Spleen (tissue), 11 donors: ENCODE results near the gene TSEN54. TPM values are rescaled to one million over a fixed set of nuclear protein-coding genes. Genes with fewer than 3 reads are reported as not detected.

Experiments used
- DNase-seq: peaks from one replicate; pipeline ENCODE4 v3.0.0-alpha.2; 2020
- H3K27ac ChIP-seq, 8 donors: fragments of 200-600 bp; sonication (generic) in 7 of 8; 1 replicate in 4 of 8; 2 replicates in 4 of 8; pipeline versions ENCODE4 v1.5.0 to v1.8.0; 2016 to 2021; ENCODE audit warnings: inconsistent platforms in 4 of 8, mild to moderate bottlenecking in 4 of 8, moderate library complexity in 1 of 8
- H3K27me3 ChIP-seq, 7 donors: fragments of 200-600 bp; sonication (generic) in 6 of 7; replicated peaks in 1 of 7; 1 replicate in 4 of 7; 2 replicates in 3 of 7; pipeline versions ENCODE4 v1.5.0 to v1.8.0; 2016 to 2021; ENCODE audit warnings: inconsistent platforms in 3 of 7, mild to moderate bottlenecking in 1 of 7
- H3K36me3 ChIP-seq, 6 donors: fragments of 200-600 bp; sonication (generic) in 5 of 6; 1 replicate in 4 of 6; 2 replicates in 2 of 6; pipeline versions ENCODE4 v1.5.0 to v1.8.0; 2016 to 2021; ENCODE audit warnings: inconsistent platforms in 2 of 6
- H3K4me1 ChIP-seq, 6 donors: fragments of 200-600 bp; sonication (generic) in 5 of 6; 1 replicate in 3 of 6; 2 replicates in 3 of 6; pipeline versions ENCODE4 v1.5.0 to v1.8.0; 2016 to 2021; ENCODE audit warnings: inconsistent platforms in 3 of 6
- H3K4me3 ChIP-seq, 8 donors: fragments of 200-600 bp; sonication (generic) in 7 of 8; 1 replicate in 4 of 8; 2 replicates in 4 of 8; pipeline versions ENCODE4 v1.5.0 to v1.8.0; 2016 to 2021; ENCODE audit warnings: inconsistent platforms in 4 of 8, mild to moderate bottlenecking in 4 of 8, moderate library complexity in 2 of 8
- H3K9me3 ChIP-seq, 8 donors: fragments of 200-600 bp; sonication (generic) in 7 of 8; 1 replicate in 4 of 8; 2 replicates in 4 of 8; pipeline versions ENCODE4 v1.5.0 to v1.8.0; 2016 to 2021; ENCODE audit warnings: inconsistent platforms in 4 of 8
- CTCF ChIP-seq, 11 experiments: fragments of 200-600 bp in 7 of 11; fragments of 450-650 bp in 4 of 11; sonication (generic) in 4 of 11; IDR thresholded peaks in 8 of 11; conservative IDR thresholded peaks in 3 of 11; 1 replicate in 7 of 11; 2 replicates in 4 of 11; pipeline versions ENCODE4 v1.4.0 to v1.8.0; 2016 to 2021; ENCODE audit warnings: antibody characterized with exemption in 11 of 11, inconsistent platforms in 4 of 11, mild to moderate bottlenecking in 1 of 11
- POLR2A ChIP-seq, 3 donors: fragments of 450-650 bp; IDR thresholded peaks; one replicate each; pipeline ENCODE4 v1.5.1; 2017; ENCODE audit warnings: antibody characterized with exemption in 3 of 3, mild to moderate bottlenecking in 1 of 3
- POLR2AphosphoS5 ChIP-seq, 3 donors: sonication (generic); formaldehyde crosslinking; IDR thresholded peaks; one replicate each; pipeline ENCODE4 v1.5.1; 2017; ENCODE audit warnings: antibody characterized with exemption in 3 of 3
- WGBS, 5 donors: extraction: QIAGEN DNeasy Blood & Tissue Kit in 3 of 5; methylation state at CpG; one replicate each; pipeline versions ENCODE4 v1.1.5 to v1.1.7; 2013 to 2018; 5-methylcytosine and 5-hydroxymethylcytosine counted together
- intact Hi-C: fragments of 100-400 bp; cut with DNase I; formaldehyde crosslinking; loops from one replicate; pipeline ENCODE4 v1.15.0; 2023; ENCODE audit warnings: low total_unique reads
- polyA plus RNA-seq, 3 donors: library from polyadenylated mRNA; stranded (reverse); fragments of 200-250 nt; gene quantifications; one replicate each; pipeline ENCODE4 v1.2.1, GENCODE V29; 2013
- total RNA-seq, 7 donors: library from RNA; depleted of rRNA in 3 of 7; stranded (reverse); fragments of >200 nt in 3 of 7; fragmentation: NEBNext Ultra II Directional in 4 of 7; extraction: Animal tissue kit (Norgen Biotek cat#: 25700) in 4 of 7; gene quantifications; one replicate each; pipeline versions ENCODE4 v1.1.0 to v1.2.1, GENCODE V29; 2016 to 2021
- donor health status: healthy with polysubstance abuse.
- donor health status: DM: no; HTN: no; CAD: no; lungs with moderate emphysema.
- donor health status: DM: no; HTN: no; CAD: no.
- donor health status: Bipolar disorder and iron deficiency.
- donor health status: healthy.
- donor health status: DM: no; HTN: no; CAD: no.
- donor health status: DM: yes; HTN: yes; CAD: no.

TSEN54 gene
- total and polyA plus RNA-seq, 10 donors: 31.0 to 87.8 (median 42.4) TPM

- intact Hi-C loops: no loop called here
- Histone ChIP-seq H3K4me1 (peaks cover 0 to 64% (median 37%) of the 10 kb centered on the region in 6 donors), H3K9me3 (no peaks in the 10 kb centered on the region), H3K36me3 (peaks cover 0 to 100% (median 60%) of the 10 kb centered on the region in 6 donors), H3K27me3 (no peaks in the 10 kb centered on the region), H3K27ac (peak overlapping the region in 7 of 8 donors; percentile 24 to 90 (median 58)), H3K4me3 (no peak overlapping the region)
- 41 to 64% (median 55%) methylated on average over 11 to 16 of the region's 16 CpGs for WGBS, 5 donors
- peak; percentile 71 for DNase-seq
- TF ChIP-seq POLR2AphosphoS5 (IDR thresholded peaks at IDR 0.05): peak in 2 of 3 donors; percentile 61 to 75
- TF ChIP-seq CTCF (IDR thresholded peaks at IDR 0.05 in 8 of 11, conservative IDR thresholded peaks at IDR 0.05 in 3 of 11): no peak
These were observed 17.6 kb upstream of the TSEN54 start for GRCh38 chr17:75498726-75499213.

GRCh38 chr17:75499313-75500022 lies 16.9 kb upstream of the TSEN54 start:
- Histone ChIP-seq H3K36me3 (peaks cover 0 to 100% (median 54%) of the 10 kb centered on the region in 6 donors), H3K9me3 (no peaks in the 10 kb centered on the region), H3K4me3 (no peak overlapping the region), H3K27me3 (no peaks in the 10 kb centered on the region), H3K27ac (peak overlapping the region in 7 of 8 donors; percentile 24 to 90 (median 58)), H3K4me1 (peaks cover 0 to 71% (median 43%) of the 10 kb centered on the region in 6 donors)
- intact Hi-C loops: no loop called here
- TF ChIP-seq POLR2A (IDR thresholded peaks at IDR 0.05) (no peak), POLR2AphosphoS5 (IDR thresholded peaks at IDR 0.05) (peak; percentile 17 to 82 (median 73))
- WGBS, 5 donors: 54 to 69% (median 57%) methylated on average over 10 to 16 of the region's 16 CpGs
- peak; percentile 67 for DNase-seq

DNA sequence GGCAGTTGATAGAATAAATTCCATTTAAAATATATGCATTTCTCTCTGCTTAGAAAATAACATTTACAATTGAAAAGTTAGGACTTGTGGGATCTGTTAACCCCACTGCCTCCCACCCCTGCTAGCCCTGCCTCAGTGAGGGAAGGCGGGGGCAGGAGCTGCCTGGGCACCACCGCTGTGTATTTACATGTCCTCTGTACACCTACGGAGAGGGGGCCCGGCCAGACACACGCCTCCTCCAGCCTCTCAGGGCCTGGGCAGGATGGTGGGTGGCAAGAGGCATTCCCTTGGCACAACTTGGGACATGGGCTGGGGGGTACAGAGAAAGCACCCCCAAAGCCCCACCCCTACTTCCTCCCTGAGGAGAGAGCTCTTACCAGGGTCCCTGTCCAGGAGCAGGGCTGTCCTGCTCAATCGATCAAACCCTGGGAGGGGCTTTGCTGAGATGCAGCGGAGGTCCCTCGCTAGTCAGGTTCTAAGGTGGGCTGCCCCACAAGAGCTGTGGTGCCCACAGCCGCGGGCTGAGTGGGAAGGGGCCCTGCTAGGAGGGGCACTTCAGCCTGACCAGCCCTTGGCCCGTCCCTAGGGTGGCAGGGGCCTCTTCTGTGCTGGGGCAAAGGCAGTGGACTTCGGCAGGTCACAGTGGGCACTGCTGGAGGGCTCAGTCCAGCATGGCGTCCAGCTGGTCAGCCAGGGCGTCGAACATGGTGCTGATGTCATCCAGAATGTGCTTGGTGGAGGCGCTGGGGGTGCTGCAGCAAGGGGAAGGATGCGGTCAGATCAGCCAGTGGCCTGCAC lies 15.7 kb upstream of the TSEN54 start:
- WGBS, 5 donors: 87 to 92% (median 89%) methylated on average over 5 to 17 of the region's 17 CpGs
- H3K4me3 ChIP-seq: no peak overlapping the region
- intact Hi-C loops: no loop called here
- no peaks in the 10 kb centered on the region for H3K9me3 ChIP-seq
- peak; percentile 61 for DNase-seq
- H3K27me3 ChIP-seq: no peaks in the 10 kb centered on the region
- TF ChIP-seq CTCF (IDR thresholded peaks at IDR 0.05 in 8 of 11, conservative IDR thresholded peaks at IDR 0.05 in 3 of 11): no peak
- TF ChIP-seq POLR2AphosphoS5 (IDR thresholded peaks at IDR 0.05): peak in 2 of 3 donors; percentile 31 to 60
- H3K4me1 ChIP-seq: peaks cover 0 to 82% (median 53%) of the 10 kb centered on the region in 6 donors
- H3K27ac ChIP-seq: peak overlapping the region in 5 of 8 donors; percentile 10 to 90 (median 60)
- peaks cover 0 to 100% (median 44%) of the 10 kb centered on the region in 6 donors for H3K36me3 ChIP-seq

- DNase-seq: peak; percentile 70
- H3K27ac ChIP-seq: peak overlapping the region in 5 of 8 donors; percentile 30 to 90 (median 58)
- WGBS, 5 donors: 82 to 95% (median 84%) methylated on average over 14 to 21 of the region's 21 CpGs
- no peaks in the 10 kb centered on the region for H3K27me3 ChIP-seq
- intact Hi-C loops: no loop called here
- TF ChIP-seq POLR2AphosphoS5 (IDR thresholded peaks at IDR 0.05) (peak in 2 of 3 donors; percentile 36 to 59), POLR2A (IDR thresholded peaks at IDR 0.05) (no peak)
- H3K4me3 ChIP-seq: no peak overlapping the region
- H3K4me1 ChIP-seq: peaks cover 0 to 91% (median 59%) of the 10 kb centered on the region in 6 donors
- peaks cover 0 to 100% (median 35%) of the 10 kb centered on the region in 6 donors for H3K36me3 ChIP-seq
- H3K9me3 ChIP-seq: no peaks in the 10 kb centered on the region
These were observed 14.8 kb upstream of the TSEN54 start for GRCh38 chr17:75501378-75502071.
